ENCODE data around the gene NRSN1. TPM values are rescaled to one million over a fixed set of nuclear protein-coding genes. Genes with fewer than 3 reads are reported as not detected.

Gene NRSN1
- total RNA-seq, 2 experiments from 2014 or later = not detected

DNA sequence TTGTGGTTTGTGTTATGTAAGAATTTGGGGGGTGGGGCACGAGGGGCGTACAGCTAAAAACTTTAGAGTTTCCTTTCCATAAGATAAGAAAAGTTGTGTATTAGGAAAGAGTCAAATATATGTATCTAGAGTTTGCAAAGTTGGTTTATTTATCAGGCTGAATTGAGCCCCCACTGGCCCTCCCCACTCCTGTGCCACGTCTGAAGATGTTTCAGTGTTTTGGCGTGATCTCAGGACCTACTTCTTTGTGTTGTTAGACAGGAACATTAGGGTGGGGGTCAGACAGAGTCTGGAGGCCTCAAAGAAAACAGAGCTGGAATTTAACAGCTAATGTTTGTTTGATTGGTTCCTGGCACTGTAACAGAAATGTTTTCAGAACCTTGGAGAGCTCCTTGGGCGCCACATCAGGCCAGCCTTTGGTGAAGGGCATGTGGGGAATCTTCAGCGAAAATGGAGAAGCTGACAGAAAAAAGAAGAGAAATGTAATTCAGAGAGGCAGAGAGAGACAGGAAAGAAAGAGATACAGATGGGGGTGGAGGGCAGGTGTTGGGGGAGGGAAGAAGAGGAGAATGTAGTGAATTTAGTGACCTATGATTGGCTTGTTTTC is 674 bp downstream of the NRSN1 start:
- Histone ChIP-seq H3K79me2 (ENCODE audit: insufficient read depth, low read depth, low read length) (no peaks in the 10 kb centered on the region), H3K4me2 (ENCODE audit: low read length) (no peak overlapping the region), H2AFZ (ENCODE audit: low read length) (no peak overlapping the region), H3K36me3 (ENCODE audit: insufficient read depth, low read length) (no peaks in the 10 kb centered on the region), H3K4me1 (ENCODE audit: insufficient read depth, low read length, poor library complexity, severe bottlenecking) (no peaks in the 10 kb centered on the region), H3K9me3 (ENCODE audit: low read length) (no peaks in the 10 kb centered on the region), H3K9me2 (ENCODE audit: insufficient read depth, low read length) (no peaks in the 10 kb centered on the region), H3K4me3 (ENCODE audit: low read depth, low read length, poor library complexity, severe bottlenecking) (no peak overlapping the region), H4K20me1 (ENCODE audit: insufficient read depth, low read length) (no peaks in the 10 kb centered on the region), H3K27ac (ENCODE audit: low read depth, low read length, poor library complexity, severe bottlenecking) (no peak overlapping the region)
- intact Hi-C loops (cut with micrococcal nuclease; ENCODE audit: unreplicated experiment) = no loop called here
- no TSS peak for BruUV-seq (replicated peaks)
- TF ChIP-seq, protein P1, sequence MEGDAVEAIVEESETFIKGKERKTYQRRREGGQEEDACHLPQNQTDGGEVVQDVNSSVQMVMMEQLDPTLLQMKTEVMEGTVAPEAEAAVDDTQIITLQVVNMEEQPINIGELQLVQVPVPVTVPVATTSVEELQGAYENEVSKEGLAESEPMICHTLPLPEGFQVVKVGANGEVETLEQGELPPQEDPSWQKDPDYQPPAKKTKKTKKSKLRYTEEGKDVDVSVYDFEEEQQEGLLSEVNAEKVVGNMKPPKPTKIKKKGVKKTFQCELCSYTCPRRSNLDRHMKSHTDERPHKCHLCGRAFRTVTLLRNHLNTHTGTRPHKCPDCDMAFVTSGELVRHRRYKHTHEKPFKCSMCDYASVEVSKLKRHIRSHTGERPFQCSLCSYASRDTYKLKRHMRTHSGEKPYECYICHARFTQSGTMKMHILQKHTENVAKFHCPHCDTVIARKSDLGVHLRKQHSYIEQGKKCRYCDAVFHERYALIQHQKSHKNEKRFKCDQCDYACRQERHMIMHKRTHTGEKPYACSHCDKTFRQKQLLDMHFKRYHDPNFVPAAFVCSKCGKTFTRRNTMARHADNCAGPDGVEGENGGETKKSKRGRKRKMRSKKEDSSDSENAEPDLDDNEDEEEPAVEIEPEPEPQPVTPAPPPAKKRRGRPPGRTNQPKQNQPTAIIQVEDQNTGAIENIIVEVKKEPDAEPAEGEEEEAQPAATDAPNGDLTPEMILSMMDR (conservative IDR thresholded peaks at IDR 0.05; ENCODE audit: low read length) = no peak
- no peak for TF ChIP-seq EZH2phosphoT487 (IDR thresholded peaks at IDR 0.05; ENCODE audit: borderline replicate concordance, low read depth, low read length)
- DNase-seq (ENCODE audit: low spot score) = peak; percentile 39
- ChIA-PET POLR2A (no interaction called here), CTCF (ENCODE audit: unreplicated experiment) (no interaction called here)

DNA sequence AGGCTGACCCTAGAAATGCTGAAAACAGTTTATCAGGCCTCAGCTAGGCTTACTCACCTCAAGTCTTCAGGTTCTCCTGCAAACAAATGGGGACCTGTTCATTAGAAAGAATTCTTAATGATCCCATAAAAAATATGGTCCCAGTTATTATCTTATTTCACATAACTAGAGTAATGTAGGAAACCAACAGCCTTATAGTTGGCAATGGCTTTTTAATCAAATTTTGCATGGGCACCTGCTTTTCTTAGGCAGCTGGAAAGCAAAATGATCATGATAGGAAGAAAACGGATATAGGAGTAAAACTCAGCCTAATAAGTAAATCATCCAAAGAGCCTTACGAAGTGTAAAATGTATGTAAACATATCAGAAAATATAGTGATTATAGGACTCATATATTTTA is 1.3 kb downstream of the NRSN1 start:
- no peak overlapping the region for H3K4me2 ChIP-seq (ENCODE audit: low read length)
- H3K27ac ChIP-seq (ENCODE audit: low read depth, low read length, poor library complexity, severe bottlenecking) = no peak overlapping the region
- no peak overlapping the region for H2AFZ ChIP-seq (ENCODE audit: low read length)
- intact Hi-C loops (cut with micrococcal nuclease; ENCODE audit: unreplicated experiment) = no loop called here
- H3K9me3 ChIP-seq (ENCODE audit: low read length) = no peaks in the 10 kb centered on the region
- DNase-seq (ENCODE audit: low spot score) = no peak
- H3K4me1 ChIP-seq (ENCODE audit: insufficient read depth, low read length, poor library complexity, severe bottlenecking) = no peaks in the 10 kb centered on the region
- BruUV-seq (replicated peaks) = no TSS peak
- H3K4me3 ChIP-seq (ENCODE audit: low read depth, low read length, poor library complexity, severe bottlenecking) = no peak overlapping the region
- no peaks in the 10 kb centered on the region for H3K79me2 ChIP-seq (ENCODE audit: insufficient read depth, low read depth, low read length)
- no peaks in the 10 kb centered on the region for H3K9me2 ChIP-seq (ENCODE audit: insufficient read depth, low read length)
- H3K36me3 ChIP-seq (ENCODE audit: insufficient read depth, low read length) = no peaks in the 10 kb centered on the region
- CTCF ChIA-PET (ENCODE audit: unreplicated experiment) = no interaction called here
- POLR2A ChIA-PET = no interaction called here
- no peaks in the 10 kb centered on the region for H4K20me1 ChIP-seq (ENCODE audit: insufficient read depth, low read length)
- TF ChIP-seq EZH2phosphoT487 (IDR thresholded peaks at IDR 0.05; ENCODE audit: borderline replicate concordance, low read depth, low read length) = no peak
- TF ChIP-seq, protein P1 (conservative IDR thresholded peaks at IDR 0.05; ENCODE audit: low read length) = no peak

DNA sequence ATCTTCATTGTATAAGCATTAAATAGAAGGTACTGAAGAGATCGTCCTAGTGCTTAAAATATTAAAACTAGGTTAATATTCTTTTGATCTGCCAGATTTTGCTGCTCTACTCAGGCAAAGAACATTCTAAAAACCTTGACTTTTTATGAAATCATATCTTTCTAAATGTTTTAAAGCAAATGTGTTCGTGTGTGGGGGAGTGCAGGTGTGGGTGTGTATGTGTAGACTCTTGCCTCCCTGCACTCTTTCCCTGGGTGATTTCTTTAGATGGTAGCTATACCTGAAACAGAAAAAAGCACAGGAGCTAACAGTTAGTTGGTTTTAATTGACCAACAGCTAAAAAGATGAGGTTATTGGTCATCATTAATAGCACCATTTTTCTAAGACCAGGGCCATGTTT is 5.7 kb downstream of the NRSN1 start:
- no peak for TF ChIP-seq EZH2phosphoT487 (IDR thresholded peaks at IDR 0.05; ENCODE audit: borderline replicate concordance, low read depth, low read length)
- TF ChIP-seq, protein P1 (conservative IDR thresholded peaks at IDR 0.05; ENCODE audit: low read length) = no peak
- BruUV-seq (replicated peaks) = no TSS peak
- H3K36me3 ChIP-seq (ENCODE audit: insufficient read depth, low read length) = no peaks in the 10 kb centered on the region

More for the DNA sequence above, 5.7 kb downstream of the NRSN1 start:
- H4K20me1 ChIP-seq (ENCODE audit: insufficient read depth, low read length) = no peaks in the 10 kb centered on the region
- no peak overlapping the region for H3K27ac ChIP-seq (ENCODE audit: low read depth, low read length, poor library complexity, severe bottlenecking)
- no peak overlapping the region for H2AFZ ChIP-seq (ENCODE audit: low read length)
- H3K4me2 ChIP-seq (ENCODE audit: low read length) = no peak overlapping the region
- ChIA-PET POLR2A (no interaction called here), CTCF (ENCODE audit: unreplicated experiment) (no interaction called here)
- intact Hi-C loops (cut with micrococcal nuclease; ENCODE audit: unreplicated experiment) = no loop called here
- no peaks in the 10 kb centered on the region for H3K9me2 ChIP-seq (ENCODE audit: insufficient read depth, low read length)
- no peaks in the 10 kb centered on the region for H3K79me2 ChIP-seq (ENCODE audit: insufficient read depth, low read depth, low read length)
- H3K4me3 ChIP-seq (ENCODE audit: low read depth, low read length, poor library complexity, severe bottlenecking) = no peak overlapping the region
- DNase-seq (ENCODE audit: low spot score) = no peak
- no peaks in the 10 kb centered on the region for H3K4me1 ChIP-seq (ENCODE audit: insufficient read depth, low read length, poor library complexity, severe bottlenecking)
- H3K9me3 ChIP-seq (ENCODE audit: low read length) = no peaks in the 10 kb centered on the region

Measured in OCI-LY7 (cell line).